KOPT-K1 (cell line): Measurements from ENCODE around the gene CAB39.

Source experiments
- H3K27ac ChIP-seq: fragments of 200-600 bp; sonication (generic); 2 replicates; pipeline ENCODE4 v1.5.1; 2016; ENCODE audit warnings: antibody characterized with exemption, mild to moderate bottlenecking, low read depth, low read length; ENCODE audit not compliant: poor library complexity, severe bottlenecking
- H3K36me3 ChIP-seq: fragments of 200-600 bp; sonication (generic); 2 replicates; pipeline ENCODE4 v1.5.1; 2017; ENCODE audit warnings: antibody characterized with exemption, mild to moderate bottlenecking, low read length, moderate library complexity; ENCODE audit not compliant: insufficient read depth
- H3K9me3 ChIP-seq: fragments of 200-600 bp; sonication (generic); 2 replicates; pipeline ENCODE4 v1.5.1; 2017; ENCODE audit warnings: antibody characterized with exemption, low read length, mild to moderate bottlenecking; ENCODE audit not compliant: insufficient read depth, poor library complexity, severe bottlenecking

CAB39 gene

GRCh38 chr2:230742781-230743180 is 30.1 kb downstream of the CAB39 start:
- peaks cover 28% of the 10 kb centered on the region for H3K36me3 ChIP-seq
- no peaks in the 10 kb centered on the region for H3K9me3 ChIP-seq
- no peak overlapping the region for H3K27ac ChIP-seq

DNA sequence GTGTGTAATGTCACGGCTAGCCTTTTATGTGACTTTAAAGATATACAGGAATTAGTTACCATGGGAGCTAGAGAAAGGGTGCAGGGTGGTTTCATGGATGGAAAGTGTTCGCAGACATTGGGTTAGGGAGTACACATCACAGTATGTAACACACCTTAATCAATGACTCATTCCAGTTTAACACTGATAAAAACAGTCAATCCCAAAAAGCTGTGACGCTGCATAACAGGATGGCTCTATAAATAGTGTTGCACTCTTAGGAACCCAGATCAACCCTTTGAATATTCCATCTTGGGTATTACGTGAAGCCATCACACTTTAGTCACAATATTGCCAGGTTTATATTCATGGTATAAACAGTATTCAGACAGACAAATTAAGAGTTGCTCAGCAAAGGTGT is 33.6 kb downstream of the CAB39 start:
- peaks cover 9% of the 10 kb centered on the region; the same call in 1 of the 2 replicates for H3K36me3 ChIP-seq
- no peak overlapping the region for H3K27ac ChIP-seq
- no peaks in the 10 kb centered on the region for H3K9me3 ChIP-seq

GRCh38 chr2:230748087-230748486 is 35.4 kb downstream of the CAB39 start:
- Histone ChIP-seq H3K36me3 (peaks cover 14% of the 10 kb centered on the region; the same call in 1 of the 2 replicates), H3K9me3 (no peaks in the 10 kb centered on the region), H3K27ac (no peak overlapping the region)

- H3K9me3 ChIP-seq: no peaks in the 10 kb centered on the region
- H3K36me3 ChIP-seq: peaks cover 14% of the 10 kb centered on the region; the same call in 1 of the 2 replicates
- no peak overlapping the region for H3K27ac ChIP-seq
Observed at GRCh38 chr2:230749111-230749510, 36.5 kb downstream of the CAB39 start.

DNA sequence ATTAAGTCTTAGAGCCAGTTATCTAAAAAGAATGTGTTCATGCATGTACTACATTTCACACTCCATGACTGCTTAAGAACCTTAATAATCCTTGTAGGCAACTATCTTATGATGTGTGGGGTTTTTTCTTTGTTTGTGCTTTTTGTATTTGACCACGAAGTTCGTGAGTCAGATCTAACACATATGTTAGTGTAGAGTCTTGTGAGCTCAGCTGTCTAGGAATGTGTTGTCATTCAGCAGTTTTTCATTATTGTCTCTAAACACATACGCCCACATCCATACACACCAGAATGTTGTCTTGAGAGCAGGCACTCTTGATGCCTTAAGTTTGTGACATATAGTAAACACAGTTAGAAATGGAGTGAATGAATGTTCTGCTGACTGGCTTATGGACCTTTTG is 38.4 kb downstream of the CAB39 start:
- H3K9me3 ChIP-seq: no peaks in the 10 kb centered on the region
- no peak overlapping the region for H3K27ac ChIP-seq
- H3K36me3 ChIP-seq: peaks cover 13% of the 10 kb centered on the region; the same call in 1 of the 2 replicates

DNA sequence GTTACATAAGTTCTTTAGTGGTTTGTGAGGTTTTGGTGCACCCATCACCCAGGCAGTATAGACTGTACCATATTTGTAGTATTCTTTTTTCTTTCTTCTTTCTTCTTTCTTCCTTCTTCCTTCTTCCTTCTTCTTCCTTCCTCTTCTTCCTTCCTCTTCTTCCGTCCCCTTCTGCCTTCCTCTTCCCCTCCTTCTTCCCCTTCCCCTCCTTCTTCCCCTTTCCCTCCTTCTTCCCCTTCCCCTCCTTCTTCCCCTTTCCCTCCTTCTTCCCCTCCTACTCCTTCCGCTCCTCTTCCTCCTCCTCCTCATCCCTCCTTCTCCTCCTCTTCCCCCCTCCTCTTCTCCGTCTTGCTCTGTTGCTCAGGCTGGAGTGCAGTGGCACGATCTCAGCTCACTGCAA is 41.6 kb downstream of the CAB39 start:
- 0 out of 2 replicates have a peak, but pooled peaks cover 7% of the 10 kb centered on the region for H3K36me3 ChIP-seq
- H3K27ac ChIP-seq: no peak overlapping the region
- no peaks in the 10 kb centered on the region for H3K9me3 ChIP-seq

DNA sequence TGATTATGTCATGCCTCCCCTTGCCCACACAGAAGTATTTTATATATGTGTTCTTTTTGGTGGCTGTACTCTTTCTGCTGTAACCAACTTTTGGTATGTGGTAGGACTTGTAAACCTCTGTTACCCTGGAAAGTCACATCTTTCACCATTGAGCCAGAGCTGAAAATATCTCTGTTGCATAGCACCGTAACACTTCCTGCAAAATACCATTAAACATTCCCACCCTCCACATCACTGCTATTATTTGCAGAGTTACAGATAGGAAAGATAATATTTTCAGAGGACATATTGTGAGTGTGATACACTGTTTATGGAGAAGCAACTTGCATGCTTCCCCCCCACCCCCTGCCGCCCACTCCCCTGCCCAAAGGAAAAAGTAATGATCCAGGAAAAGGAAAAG is 44.8 kb downstream of the CAB39 start:
- peaks cover 31% of the 10 kb centered on the region for H3K36me3 ChIP-seq
- H3K9me3 ChIP-seq: no peaks in the 10 kb centered on the region
- no peak overlapping the region for H3K27ac ChIP-seq

- Histone ChIP-seq H3K27ac (no peak overlapping the region), H3K36me3 (peaks cover 37% of the 10 kb centered on the region)
Observed at GRCh38 chr2:230758566-230759480, 46.2 kb downstream of the CAB39 start.

GRCh38 chr2:230759481-230760167 is 47.0 kb downstream of the CAB39 start:
- Histone ChIP-seq H3K27ac (no peak overlapping the region), H3K36me3 (peaks cover 45% of the 10 kb centered on the region), H3K9me3 (no peaks in the 10 kb centered on the region)

More at GRCh38 chr2:230758566-230759480, 46.2 kb downstream of the CAB39 start:
- no peaks in the 10 kb centered on the region for H3K9me3 ChIP-seq

DNA sequence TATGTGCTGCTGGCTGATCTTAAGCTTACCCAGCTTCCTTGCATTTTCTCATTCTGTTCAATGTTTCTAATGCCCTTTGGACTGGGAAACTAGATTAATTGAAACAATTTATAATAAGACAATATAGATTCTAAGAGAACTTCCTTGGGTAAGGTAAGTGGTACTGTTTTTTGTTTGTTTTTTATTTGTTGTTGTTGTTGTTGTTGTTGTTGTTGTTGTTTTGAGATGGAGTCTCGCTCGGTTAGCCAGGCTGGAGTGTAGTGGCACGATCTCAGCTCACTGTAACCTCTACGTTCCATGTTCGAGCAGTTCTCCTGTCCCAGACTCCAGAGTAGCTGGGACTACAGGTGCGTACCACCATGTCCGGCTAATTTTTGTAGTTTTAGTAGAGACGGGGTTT is 49.1 kb downstream of the CAB39 start:
- H3K9me3 ChIP-seq: no peaks in the 10 kb centered on the region
- peaks cover 58% of the 10 kb centered on the region for H3K36me3 ChIP-seq
- no peak overlapping the region for H3K27ac ChIP-seq

GRCh38 chr2:230762317-230762896 is 49.8 kb downstream of the CAB39 start:
- Histone ChIP-seq H3K36me3 (peaks cover 65% of the 10 kb centered on the region), H3K9me3 (no peaks in the 10 kb centered on the region), H3K27ac (no peak overlapping the region)

DNA sequence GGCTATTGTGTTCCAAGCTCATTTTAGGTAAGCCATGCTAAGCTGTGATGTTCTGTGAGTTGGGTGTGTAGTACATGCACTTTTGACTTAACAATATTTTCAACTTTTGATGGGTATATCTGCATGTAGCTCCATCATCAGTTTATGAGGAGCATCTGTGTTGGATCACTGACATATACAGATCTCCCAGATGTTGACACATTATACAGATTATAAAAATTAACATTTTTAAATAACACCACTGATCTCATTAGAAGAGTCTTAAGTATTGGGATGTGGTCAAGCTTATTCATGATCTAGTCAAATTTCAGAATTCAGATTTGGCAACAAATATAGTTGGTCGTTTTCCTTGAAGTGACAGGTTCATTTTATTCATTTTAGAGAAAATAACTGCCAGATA is 51.7 kb downstream of the CAB39 start:
- H3K27ac ChIP-seq: no peak overlapping the region
- peaks cover 84% of the 10 kb centered on the region for H3K36me3 ChIP-seq
- H3K9me3 ChIP-seq: no peaks in the 10 kb centered on the region

DNA sequence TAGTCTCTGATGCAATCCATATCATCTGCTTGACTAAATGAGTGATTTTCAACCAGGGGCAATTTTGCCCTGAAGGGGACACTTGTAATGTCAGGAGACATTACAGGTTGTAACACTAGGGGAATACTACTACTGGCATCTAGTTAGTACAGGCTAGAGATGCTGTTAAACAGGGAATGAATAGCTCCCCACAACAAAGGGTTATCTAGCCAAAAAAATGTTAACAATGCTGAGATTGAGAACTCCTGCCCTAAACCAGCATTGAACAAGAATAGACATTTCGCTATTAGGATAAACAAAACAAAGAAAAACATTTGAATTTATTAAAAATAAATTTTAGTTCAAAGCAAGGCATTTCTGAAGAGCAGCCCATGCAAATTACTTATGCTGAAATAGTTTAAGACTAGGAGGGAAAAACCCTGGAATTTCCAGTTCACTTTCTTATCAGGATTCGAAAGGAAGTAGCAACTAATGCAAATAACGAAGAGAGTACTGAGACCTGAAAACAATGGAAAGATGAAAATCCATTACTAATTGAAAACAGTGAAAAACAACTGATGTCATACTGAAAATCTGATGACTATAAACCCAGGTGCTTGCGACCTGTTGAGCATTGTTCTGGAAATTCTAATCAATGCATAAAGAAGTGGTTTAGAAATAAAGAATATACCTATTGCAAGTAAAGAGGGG is 53.1 kb downstream of the CAB39 start:
- Histone ChIP-seq H3K36me3 (peaks cover 76% of the 10 kb centered on the region), H3K9me3 (no peaks in the 10 kb centered on the region), H3K27ac (no peak overlapping the region)

- Histone ChIP-seq H3K9me3 (no peaks in the 10 kb centered on the region), H3K36me3 (peaks cover 56% of the 10 kb centered on the region), H3K27ac (no peak overlapping the region)
Observed at GRCh38 chr2:230767862-230768388, 55.3 kb downstream of the CAB39 start.
